ENCODE data around the gene B3GNT3. TPM values are rescaled to one million over a fixed set of nuclear protein-coding genes. Genes with fewer than 3 reads are reported as not detected.

B3GNT3 gene
- total and polyA plus RNA-seq, 9 of the 15 experiments (the other 6 are each of a cell fraction or from before 2014, with no cell fraction given), result 0.06 to 0.11 (median 0.07) TPM; not detected in 6

DNA sequence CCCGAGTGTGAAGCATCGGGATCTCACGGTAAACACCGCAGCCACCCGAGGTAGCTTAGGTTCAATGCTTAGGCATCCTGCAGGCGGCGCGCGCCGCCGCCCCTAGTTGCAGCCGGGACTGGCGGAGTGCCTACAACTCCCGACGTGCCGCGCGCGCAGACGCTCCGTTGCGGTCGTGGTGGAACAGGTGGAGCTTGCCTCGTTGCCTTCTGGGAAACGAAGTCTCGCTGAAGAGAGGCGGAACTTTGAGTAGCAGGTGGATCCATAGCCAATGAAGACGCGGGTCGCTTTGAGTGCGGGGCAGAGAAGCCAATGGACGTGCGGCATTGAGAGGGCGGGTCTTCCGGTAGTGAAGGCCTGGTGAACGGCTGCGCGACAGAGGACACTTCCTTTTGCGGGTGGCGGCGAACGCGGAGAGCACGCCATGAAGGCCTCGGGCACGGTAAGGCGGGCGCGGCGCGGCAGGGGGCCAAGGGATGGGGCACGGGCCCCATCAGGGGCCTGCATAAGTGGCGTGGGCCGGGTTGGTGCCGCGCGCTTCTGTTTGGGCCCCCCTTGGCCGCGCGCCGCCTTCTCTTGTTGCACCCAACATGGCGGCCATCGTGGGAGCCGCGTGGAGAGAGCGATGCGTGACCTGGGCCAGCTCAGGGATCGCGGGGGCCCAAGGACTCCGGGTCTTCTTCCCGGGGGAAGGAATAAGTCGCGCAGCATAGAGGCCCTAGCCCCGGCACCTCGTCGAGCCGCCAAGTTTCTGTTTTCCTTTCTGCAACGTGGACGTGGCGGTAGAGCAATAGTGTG is 64.8 kb downstream of the B3GNT3 start, which contains the start of gene RPL18A (continued):
- TF ChIP-seq NFXL1 (CRISPR knock-in tag; IDR thresholded peaks at IDR 0.05), result no peak
- no peak for TF ChIP-seq KLF1 (tag; IDR thresholded peaks at IDR 0.05)
- no peak for TF ChIP-seq GATAD2A (IDR thresholded peaks at IDR 0.05)
- TF ChIP-seq, protein P1, sequence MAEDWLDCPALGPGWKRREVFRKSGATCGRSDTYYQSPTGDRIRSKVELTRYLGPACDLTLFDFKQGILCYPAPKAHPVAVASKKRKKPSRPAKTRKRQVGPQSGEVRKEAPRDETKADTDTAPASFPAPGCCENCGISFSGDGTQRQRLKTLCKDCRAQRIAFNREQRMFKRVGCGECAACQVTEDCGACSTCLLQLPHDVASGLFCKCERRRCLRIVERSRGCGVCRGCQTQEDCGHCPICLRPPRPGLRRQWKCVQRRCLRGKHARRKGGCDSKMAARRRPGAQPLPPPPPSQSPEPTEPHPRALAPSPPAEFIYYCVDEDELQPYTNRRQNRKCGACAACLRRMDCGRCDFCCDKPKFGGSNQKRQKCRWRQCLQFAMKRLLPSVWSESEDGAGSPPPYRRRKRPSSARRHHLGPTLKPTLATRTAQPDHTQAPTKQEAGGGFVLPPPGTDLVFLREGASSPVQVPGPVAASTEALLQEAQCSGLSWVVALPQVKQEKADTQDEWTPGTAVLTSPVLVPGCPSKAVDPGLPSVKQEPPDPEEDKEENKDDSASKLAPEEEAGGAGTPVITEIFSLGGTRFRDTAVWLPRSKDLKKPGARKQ (CRISPR knock-in tag; IDR thresholded peaks at IDR 0.05), result no peak
- TF ChIP-seq ZNF23 (CRISPR knock-in tag; IDR thresholded peaks at IDR 0.05), result 0 out of 2 replicates have a peak, but pooled peaks have one; percentile 49
- TF ChIP-seq ARHGAP35 (IDR thresholded peaks at IDR 0.05; ENCODE audit: partially characterized antibody), result no peak
- no peak for TF ChIP-seq RBM17 (IDR thresholded peaks at IDR 0.05; ENCODE audit: borderline replicate concordance, low read depth, low read length)
- TF ChIP-seq ZNF668 (CRISPR knock-in tag; IDR thresholded peaks at IDR 0.05), result no peak
- TF ChIP-seq, protein P2, sequence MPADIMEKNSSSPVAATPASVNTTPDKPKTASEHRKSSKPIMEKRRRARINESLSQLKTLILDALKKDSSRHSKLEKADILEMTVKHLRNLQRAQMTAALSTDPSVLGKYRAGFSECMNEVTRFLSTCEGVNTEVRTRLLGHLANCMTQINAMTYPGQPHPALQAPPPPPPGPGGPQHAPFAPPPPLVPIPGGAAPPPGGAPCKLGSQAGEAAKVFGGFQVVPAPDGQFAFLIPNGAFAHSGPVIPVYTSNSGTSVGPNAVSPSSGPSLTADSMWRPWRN (IDR thresholded peaks at IDR 0.05; ENCODE audit: low read depth), result no peak
- TF ChIP-seq TCF7L2 (IDR thresholded peaks at IDR 0.05; ENCODE audit: low read depth, low read length), result no peak
- TF ChIP-seq COPS2 (conservative IDR thresholded peaks at IDR 0.05), result no peak
- no peak for TF ChIP-seq NCOA2 (IDR thresholded peaks at IDR 0.05; ENCODE audit: partially characterized antibody in 2 of 2)
- no peak for TF ChIP-seq NCOR1 (IDR thresholded peaks at IDR 0.05)
- TF ChIP-seq RBM14 (IDR thresholded peaks at IDR 0.05; ENCODE audit: borderline replicate concordance, insufficient read depth, low read depth, low read length), result peak; percentile 71; the same call in 1 of the 2 replicates
- peak; percentile 91 for TF ChIP-seq HMGN3 (IDR thresholded peaks at IDR 0.05; ENCODE audit: borderline replicate concordance, extremely low read depth, insufficient read length, low read depth, low read length)
- TF ChIP-seq C11orf30 (IDR thresholded peaks at IDR 0.05; ENCODE audit: low read depth), result peak; percentile 55
- TF ChIP-seq PTBP1 (IDR thresholded peaks at IDR 0.05; ENCODE audit: low read depth, low read length), result no peak
- TF ChIP-seq TAF15 (IDR thresholded peaks at IDR 0.05; ENCODE audit: low read depth, low read length), result no peak
- no peak for TF ChIP-seq TCFL5 (CRISPR knock-in tag; conservative IDR thresholded peaks at IDR 0.05)
- TF ChIP-seq ZBTB8A (IDR thresholded peaks at IDR 0.05; ENCODE audit: partially characterized antibody), result no peak
- TF ChIP-seq ZNF584 (CRISPR knock-in tag; IDR thresholded peaks at IDR 0.05; ENCODE audit: low read depth), result no peak
- peak; percentile 20 to 38; a peak in 2 of 4 replicates for TF ChIP-seq TEAD1 (CRISPR knock-in tag; IDR thresholded peaks at IDR 0.05)
- no peak for TF ChIP-seq PCBP2 (IDR thresholded peaks at IDR 0.05; ENCODE audit: low read depth, low read length, poor library complexity, severe bottlenecking)
- TF ChIP-seq XRCC4 (IDR thresholded peaks at IDR 0.05; ENCODE audit: extremely low read depth, insufficient read depth, insufficient read length), result no peak
- no peak for TF ChIP-seq TBP (optimal IDR thresholded peaks at IDR 0.05; ENCODE audit: low read depth, low read length)
- TF ChIP-seq HNRNPH1 (optimal IDR thresholded peaks at IDR 0.05; ENCODE audit: low read depth, low read length), result no peak
- TF ChIP-seq, protein P3, sequence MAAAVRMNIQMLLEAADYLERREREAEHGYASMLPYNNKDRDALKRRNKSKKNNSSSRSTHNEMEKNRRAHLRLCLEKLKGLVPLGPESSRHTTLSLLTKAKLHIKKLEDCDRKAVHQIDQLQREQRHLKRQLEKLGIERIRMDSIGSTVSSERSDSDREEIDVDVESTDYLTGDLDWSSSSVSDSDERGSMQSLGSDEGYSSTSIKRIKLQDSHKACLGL (CRISPR knock-in tag; IDR thresholded peaks at IDR 0.05; ENCODE audit: borderline replicate concordance, poor library complexity, severe bottlenecking), result peak; percentile 91

Data from K562 (cell line).